Colonic mucosa (tissue), 4 donors: Measurements from ENCODE around the gene NPL. TPM values are rescaled to one million over a fixed set of nuclear protein-coding genes. Genes with fewer than 3 reads are reported as not detected.

Experiments
- DNase-seq: peaks from one replicate; pipeline ENCODE4 v3.0.0-alpha.2; 2020
- H3K27ac ChIP-seq: fragments of 200-600 bp; one replicate; pipeline ENCODE4 v1.8.0; 2021
- H3K27me3 ChIP-seq: fragments of 200-600 bp; one replicate; pipeline ENCODE4 v1.8.0; 2021
- H3K36me3 ChIP-seq: fragments of 200-600 bp; one replicate; pipeline ENCODE4 v1.8.0; 2021
- H3K4me1 ChIP-seq: fragments of 200-600 bp; one replicate; pipeline ENCODE4 v1.8.0; 2021; ENCODE audit warnings: mild to moderate bottlenecking
- H3K4me3 ChIP-seq: fragments of 200-600 bp; one replicate; pipeline ENCODE4 v1.8.0; 2021
- H3K9ac ChIP-seq, 2 donors: one replicate each; pipeline ENCODE4 v1.7.0; 2013; ENCODE audit warnings: control low read depth in 2 of 2, low read depth in 2 of 2, low read length in 2 of 2
- H3K9me3 ChIP-seq: fragments of 200-600 bp; one replicate; pipeline ENCODE4 v1.8.0; 2021
- CTCF ChIP-seq: fragments of 200-600 bp; IDR thresholded peaks from one replicate; pipeline ENCODE4 v1.8.0; 2022; ENCODE audit warnings: antibody characterized with exemption, mild to moderate bottlenecking
- intact Hi-C: fragments of 100-400 bp; cut with DNase I; formaldehyde crosslinking; loops from one replicate; pipeline ENCODE4 v1.14.1; 2022
- total RNA-seq, 2 donors: library from RNA; stranded (reverse); fragmentation: NEBNext Ultra II Directional in 1 of 2; extraction: Animal tissue kit (Norgen Biotek cat#: 25700) in 1 of 2; gene quantifications; one replicate each; pipeline ENCODE4 v1.2.1, GENCODE V29; 2021
- donor health status: healthy.
- donor health status: DM: no; HTN: no; CAD: no.
- donor health status: DM: no; HTN: no; CAD: no.

The NPL gene
- total RNA-seq, 2 donors from 2014 or later, result 6.4 to 8.5 TPM

- Histone ChIP-seq H3K4me1 (no peaks in the 10 kb centered on the region), H3K9me3 (no peaks in the 10 kb centered on the region), H3K4me3 (no peak overlapping the region), H3K27ac (no peak overlapping the region), H3K36me3 (peaks cover 23% of the 10 kb centered on the region), H3K9ac (no peak overlapping the region), H3K27me3 (no peaks in the 10 kb centered on the region)
- no peak for DNase-seq
- intact Hi-C loops, result no loop called here
- TF ChIP-seq CTCF, result no peak
Observed at GRCh38 chr1:182872881-182873280, 83.3 kb downstream of the NPL start.

DNA sequence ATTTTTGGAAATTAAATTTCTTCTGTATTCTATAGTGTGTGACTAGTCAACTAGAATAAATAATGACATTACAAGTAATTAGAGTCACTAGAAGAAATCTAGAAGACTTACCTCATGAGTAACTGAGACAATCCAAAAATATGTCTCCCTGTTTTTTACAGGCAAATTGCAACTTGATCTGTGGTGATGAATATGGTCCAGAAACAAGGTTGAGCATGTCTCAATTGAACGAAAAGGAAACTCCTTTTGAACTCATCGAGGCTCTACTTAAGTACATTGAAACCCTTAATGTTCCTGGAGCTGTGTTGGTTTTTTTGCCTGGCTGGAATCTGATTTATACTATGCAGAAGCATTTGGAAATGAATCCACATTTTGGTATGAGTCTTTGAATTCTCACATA, 86.3 kb downstream of the NPL start:
- Histone ChIP-seq H3K9me3 (no peaks in the 10 kb centered on the region), H3K9ac (no peak overlapping the region), H3K4me3 (no peak overlapping the region), H3K27me3 (no peaks in the 10 kb centered on the region), H3K27ac (no peak overlapping the region), H3K4me1 (no peaks in the 10 kb centered on the region), H3K36me3 (peaks cover 36% of the 10 kb centered on the region)
- intact Hi-C loops, result no loop called here
- no peak for TF ChIP-seq CTCF
- no peak for DNase-seq

DNA sequence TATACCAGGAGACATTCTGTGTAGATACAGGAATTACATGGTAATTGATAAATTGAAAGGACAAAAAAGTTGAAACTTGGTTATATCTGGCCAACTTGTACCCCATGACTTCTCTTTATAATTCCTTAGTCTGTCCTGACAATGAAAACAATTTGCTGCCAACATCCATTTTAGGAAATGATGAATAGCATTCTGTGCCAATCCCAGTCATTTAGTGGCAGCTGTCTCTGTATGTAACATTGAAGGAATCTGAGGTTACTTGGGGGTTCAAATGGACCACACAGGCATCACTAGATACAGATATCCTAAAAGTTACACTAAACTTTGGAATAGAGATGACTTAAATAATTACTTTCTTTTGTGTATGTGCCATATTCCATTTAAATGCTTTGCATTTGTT, 87.8 kb downstream of the NPL start:
- Histone ChIP-seq H3K36me3 (peaks cover 50% of the 10 kb centered on the region), H3K9me3 (no peaks in the 10 kb centered on the region), H3K27me3 (no peaks in the 10 kb centered on the region), H3K27ac (no peak overlapping the region), H3K4me1 (no peaks in the 10 kb centered on the region), H3K4me3 (no peak overlapping the region), H3K9ac (no peak overlapping the region)
- intact Hi-C loops, result no loop called here
- TF ChIP-seq CTCF, result no peak
- no peak for DNase-seq

DNA sequence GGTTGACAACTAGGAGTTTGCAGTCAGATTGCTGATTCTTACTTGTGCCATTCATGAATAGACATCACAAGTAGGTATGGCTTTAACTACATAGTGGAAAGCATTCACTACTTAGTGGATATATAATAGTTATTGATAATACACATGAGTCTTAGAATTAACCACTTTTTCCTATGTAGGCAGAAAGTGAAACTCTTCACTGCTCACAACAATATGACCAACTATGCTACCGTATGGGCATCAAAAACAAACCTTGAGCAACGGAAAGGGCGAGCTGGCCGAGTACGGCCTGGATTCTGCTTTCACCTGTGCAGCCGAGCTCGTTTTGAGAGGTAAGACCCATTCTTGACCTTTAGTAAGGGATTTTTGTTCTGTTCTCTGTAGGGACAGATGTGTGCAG, 88.3 kb downstream of the NPL start:
- no peak for DNase-seq
- intact Hi-C loops, result no loop called here
- Histone ChIP-seq H3K4me3 (no peak overlapping the region), H3K27ac (no peak overlapping the region), H3K36me3 (peaks cover 52% of the 10 kb centered on the region), H3K27me3 (no peaks in the 10 kb centered on the region), H3K9me3 (no peaks in the 10 kb centered on the region), H3K4me1 (no peaks in the 10 kb centered on the region), H3K9ac (no peak overlapping the region)
- no peak for TF ChIP-seq CTCF

Other genes starting within 250 kb of the NPL start
- gene RNASEL, start 200.5 kb upstream of the NPL start, total RNA-seq, result 10 to 100 TPM; 16.2 to 19.5 TPM
- 1 to 10 TPM in 1 of 2 donors, under 1 TPM in 1; 0.77 to 1.6 TPM for gene RGS16, start 185.4 kb upstream of the NPL start, total RNA-seq
- not detected for gene RGS8, start 105.2 kb upstream of the NPL start, total RNA-seq
- gene DHX9, start 49.6 kb downstream of the NPL start, total RNA-seq, result 100 to 1,000 TPM in 1 of 2 donors, 10 to 100 TPM in 1; 99.2 to 164 TPM
- not detected for gene SHCBP1L, start 163.4 kb downstream of the NPL start, total RNA-seq
- gene LAMC1, start 233.6 kb downstream of the NPL start, total RNA-seq, result 10 to 100 TPM; 28.0 to 54.6 TPM